ENCODE results near the gene TLE4.

GRCh38 chr9:79600466-79600865, 28.7 kb downstream of the TLE4 start:
- TF ChIP-seq CTCF (conservative IDR thresholded peaks at IDR 0.05; ENCODE audit: low read depth, low read length) (no peak), EZH2 (IDR thresholded peaks at IDR 0.05; ENCODE audit: low read length, unreplicated experiment) (no peak)

Measured in PC-3 (cell line).